ENCODE measurements around the gene PARVA.

PARVA gene

DNA sequence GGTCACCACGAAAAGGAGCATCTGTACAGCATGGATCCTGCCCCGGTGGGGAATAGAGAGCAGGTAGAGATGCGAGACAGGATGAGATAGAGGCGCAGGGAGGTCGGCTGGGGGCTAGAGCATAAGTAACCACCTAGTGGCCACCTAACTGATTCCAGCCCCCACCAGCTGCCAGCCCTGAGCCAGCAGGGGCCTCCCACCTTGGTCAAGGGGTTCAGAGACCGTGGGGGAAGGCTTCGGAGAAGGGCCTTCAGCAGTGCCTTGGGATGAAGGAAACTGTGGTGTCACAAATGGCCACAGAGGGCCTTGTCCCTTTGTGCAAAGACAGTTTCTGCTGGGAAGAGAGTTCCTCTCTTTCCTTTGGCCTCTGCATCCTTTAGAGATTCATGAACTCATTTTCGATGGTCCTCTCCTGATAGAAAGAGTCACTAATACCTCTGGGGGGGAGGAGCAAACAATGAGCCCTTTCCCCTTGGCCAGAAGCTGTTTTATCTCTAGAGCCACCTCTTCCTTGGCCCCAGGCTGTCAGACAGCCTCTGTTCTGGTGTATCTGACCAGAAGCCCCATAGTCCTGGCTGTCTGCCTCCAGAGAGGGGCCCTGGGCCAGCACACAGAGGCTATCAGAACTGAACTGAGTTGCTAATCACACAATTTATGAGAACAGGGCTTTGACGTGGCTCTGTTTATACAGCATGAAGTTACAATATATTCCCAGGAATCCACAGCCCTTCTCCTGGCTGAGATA lies 146.0 kb downstream of the PARVA start:
- no peak overlapping the region for H3K4me3 ChIP-seq (ENCODE audit: low read length)
- TF ChIP-seq, protein P1, sequence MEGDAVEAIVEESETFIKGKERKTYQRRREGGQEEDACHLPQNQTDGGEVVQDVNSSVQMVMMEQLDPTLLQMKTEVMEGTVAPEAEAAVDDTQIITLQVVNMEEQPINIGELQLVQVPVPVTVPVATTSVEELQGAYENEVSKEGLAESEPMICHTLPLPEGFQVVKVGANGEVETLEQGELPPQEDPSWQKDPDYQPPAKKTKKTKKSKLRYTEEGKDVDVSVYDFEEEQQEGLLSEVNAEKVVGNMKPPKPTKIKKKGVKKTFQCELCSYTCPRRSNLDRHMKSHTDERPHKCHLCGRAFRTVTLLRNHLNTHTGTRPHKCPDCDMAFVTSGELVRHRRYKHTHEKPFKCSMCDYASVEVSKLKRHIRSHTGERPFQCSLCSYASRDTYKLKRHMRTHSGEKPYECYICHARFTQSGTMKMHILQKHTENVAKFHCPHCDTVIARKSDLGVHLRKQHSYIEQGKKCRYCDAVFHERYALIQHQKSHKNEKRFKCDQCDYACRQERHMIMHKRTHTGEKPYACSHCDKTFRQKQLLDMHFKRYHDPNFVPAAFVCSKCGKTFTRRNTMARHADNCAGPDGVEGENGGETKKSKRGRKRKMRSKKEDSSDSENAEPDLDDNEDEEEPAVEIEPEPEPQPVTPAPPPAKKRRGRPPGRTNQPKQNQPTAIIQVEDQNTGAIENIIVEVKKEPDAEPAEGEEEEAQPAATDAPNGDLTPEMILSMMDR (IDR thresholded peaks at IDR 0.05; ENCODE audit: insufficient read depth, low read depth, low read length, missing control alignments) = no peak
- no peak for DNase-seq (ENCODE audit: low read depth)

DNA sequence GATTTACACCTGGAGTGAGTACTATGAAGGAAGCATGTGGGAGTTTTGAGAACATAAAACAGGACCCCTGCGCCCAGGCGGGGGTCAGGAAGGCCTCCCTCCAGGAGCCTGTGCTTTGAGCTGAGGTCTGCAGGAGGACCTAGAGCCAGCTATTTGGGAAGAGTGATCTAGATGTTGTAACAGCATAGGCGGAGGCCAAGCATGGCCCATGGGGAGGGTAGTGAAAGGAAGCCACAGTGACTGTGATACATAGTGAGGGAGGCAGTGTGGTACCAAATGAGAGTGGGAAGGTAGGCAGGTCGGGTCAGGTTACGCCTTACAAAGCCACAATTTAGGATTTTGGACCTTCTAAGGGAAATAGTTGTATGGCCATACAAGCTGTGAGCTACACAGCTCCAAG lies 147.5 kb downstream of the PARVA start:
- DNase-seq (ENCODE audit: low read depth) = no peak
- TF ChIP-seq, protein P1 (IDR thresholded peaks at IDR 0.05; ENCODE audit: insufficient read depth, low read depth, low read length, missing control alignments) = no peak
- H3K4me3 ChIP-seq (ENCODE audit: low read length) = no peak overlapping the region

DNA sequence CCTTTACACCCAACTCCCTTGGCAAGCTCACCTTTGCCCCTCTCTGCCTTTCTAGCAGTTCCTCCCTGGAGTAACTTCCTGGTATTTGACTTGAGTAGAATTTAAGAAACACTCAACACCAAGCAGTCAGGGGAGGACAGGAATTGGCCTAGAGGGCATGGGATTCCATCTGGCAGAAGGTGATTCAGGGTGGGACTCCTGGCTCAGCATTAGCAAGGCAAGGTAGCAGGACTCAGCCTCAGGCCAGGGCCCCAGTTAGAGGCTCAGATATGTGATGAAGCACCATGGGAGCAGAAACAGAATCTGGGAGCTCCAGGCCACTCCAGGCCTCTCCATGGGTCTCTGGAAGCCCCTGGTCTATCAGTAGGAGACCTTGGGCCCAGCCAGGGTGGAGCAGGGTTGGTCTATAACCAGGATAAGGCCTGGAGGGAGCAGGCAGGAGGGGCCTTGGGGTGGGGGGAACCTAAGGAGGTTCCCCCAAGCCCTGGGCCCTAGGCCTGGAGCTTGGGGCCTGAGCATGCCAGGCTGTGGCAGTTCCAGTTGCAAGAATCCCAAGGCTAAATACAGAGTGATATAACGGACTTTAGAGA lies 148.2 kb downstream of the PARVA start:
- TF ChIP-seq, protein P1 (IDR thresholded peaks at IDR 0.05; ENCODE audit: insufficient read depth, low read depth, low read length, missing control alignments) = no peak
- no peak for DNase-seq (ENCODE audit: low read depth)

DNA sequence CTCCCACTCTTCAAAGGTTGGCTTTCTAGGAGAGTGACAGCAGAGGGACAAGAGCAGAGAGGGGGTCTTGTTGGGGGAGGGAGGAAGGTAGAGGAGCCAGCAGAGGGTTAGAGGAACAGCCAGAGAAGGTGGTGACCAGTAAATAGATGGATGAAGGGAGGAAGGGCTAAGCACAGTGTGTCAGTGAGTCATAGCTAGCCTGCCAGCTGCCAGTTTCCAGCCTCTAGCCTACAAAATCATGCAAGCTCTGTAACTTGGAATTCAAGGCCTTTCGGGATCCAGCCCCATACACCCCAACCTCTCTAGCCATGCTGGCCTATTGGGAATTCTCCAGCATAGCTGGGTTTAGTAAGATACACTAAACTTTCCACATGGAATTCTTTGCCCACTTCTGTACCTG lies 149.4 kb downstream of the PARVA start:
- H3K4me3 ChIP-seq (ENCODE audit: low read length) = no peak overlapping the region
- DNase-seq (ENCODE audit: low read depth) = peak; percentile 45
- TF ChIP-seq, protein P1 (IDR thresholded peaks at IDR 0.05; ENCODE audit: insufficient read depth, low read depth, low read length, missing control alignments) = no peak

More for the DNA sequence above, 148.2 kb downstream of the PARVA start:
- no peak overlapping the region for H3K4me3 ChIP-seq (ENCODE audit: low read length)

DNA sequence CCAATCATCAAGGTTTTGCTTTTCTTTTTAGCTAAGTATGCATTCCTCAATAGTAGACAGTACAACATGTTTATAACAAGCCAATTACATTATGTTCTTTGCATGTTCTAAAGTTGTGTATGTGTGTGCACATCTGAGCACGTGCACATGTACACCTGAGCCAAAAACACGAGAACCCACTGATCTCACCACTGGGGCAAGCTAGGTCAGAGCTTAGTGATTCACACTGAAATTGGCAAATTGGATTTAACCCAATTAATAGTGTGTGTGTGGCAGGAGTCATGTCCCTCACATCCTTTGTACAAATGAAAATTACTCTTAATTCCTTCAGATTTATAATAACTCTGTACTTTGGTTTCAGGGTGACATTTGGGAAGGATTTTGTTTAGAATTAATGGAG lies 151.1 kb downstream of the PARVA start:
- no peak overlapping the region for H3K4me3 ChIP-seq (ENCODE audit: low read length)
- TF ChIP-seq, protein P1 (IDR thresholded peaks at IDR 0.05; ENCODE audit: insufficient read depth, low read depth, low read length, missing control alignments) = no peak

DNA sequence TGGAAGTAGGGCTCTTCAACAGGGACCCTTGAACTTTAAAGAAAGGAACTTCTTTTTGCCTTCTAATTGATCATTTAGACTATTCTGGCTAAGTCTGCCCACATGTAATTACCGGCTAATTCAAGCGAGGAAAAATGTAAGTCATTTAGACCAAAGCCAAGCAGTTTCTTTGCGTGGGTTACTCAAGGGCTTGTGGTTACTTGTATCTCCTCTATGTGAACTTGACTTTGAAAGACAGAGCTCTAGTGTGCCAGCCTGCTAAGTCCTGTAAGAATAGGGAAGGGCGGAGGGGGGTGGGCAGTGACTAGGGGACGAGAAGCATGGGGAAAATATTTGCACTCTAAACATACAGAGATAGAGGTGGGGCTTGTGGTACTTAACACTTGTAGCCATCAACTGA lies 151.7 kb downstream of the PARVA start:
- DNase-seq (ENCODE audit: low read depth) = peak; percentile 22

More for the DNA sequence above, 151.1 kb downstream of the PARVA start:
- peak; percentile 58 for DNase-seq (ENCODE audit: low read depth)

More for the DNA sequence above, 151.7 kb downstream of the PARVA start:
- TF ChIP-seq, protein P1 (IDR thresholded peaks at IDR 0.05; ENCODE audit: insufficient read depth, low read depth, low read length, missing control alignments) = no peak
- H3K4me3 ChIP-seq (ENCODE audit: low read length) = no peak overlapping the region
